ENCODE data around the gene CNPY1.

GRCh38 chr7:155508376-155509358 lies 37.7 kb downstream of the CNPY1 start:
- no peak for TF ChIP-seq EZH2 (IDR thresholded peaks at IDR 0.05; ENCODE audit: insufficient read depth, poor library complexity, severe bottlenecking)
- TF ChIP-seq EZH2phosphoT487 (IDR thresholded peaks at IDR 0.05; ENCODE audit: insufficient read depth, low read depth), result no peak
